Activated CD8-positive, alpha-beta memory T cell treated with anti-CD3 and anti-CD28 coated beads for 36 hours (primary cell): Measurements from ENCODE around the gene TRMT2A. TPM values are rescaled to one million over a fixed set of nuclear protein-coding genes. Genes with fewer than 3 reads are reported as not detected.

ENCODE experiments used
- CTCF ChIA-PET: fragments of 350-600 bp; sonication (Branson Sonifier 250); formaldehyde crosslinking; loops from one replicate; lab custom pipeline; 2021; ENCODE audit warnings: antibody characterized with exemption; lab: Charles Lee
- POLR2A ChIA-PET: fragments of 350-600 bp; sonication (Branson Sonifier 250); formaldehyde crosslinking; loops from one replicate; lab custom pipeline; 2021; ENCODE audit warnings: antibody characterized with exemption; lab: Charles Lee
- total RNA-seq, 2 experiments: library from RNA; stranded (reverse); gene quantifications; one replicate each; pipeline ENCODE4 v1.2.3, GENCODE V29; 2021

Gene TRMT2A
- total RNA-seq, 2 experiments from 2014 or later = 122 to 125 TPM

DNA sequence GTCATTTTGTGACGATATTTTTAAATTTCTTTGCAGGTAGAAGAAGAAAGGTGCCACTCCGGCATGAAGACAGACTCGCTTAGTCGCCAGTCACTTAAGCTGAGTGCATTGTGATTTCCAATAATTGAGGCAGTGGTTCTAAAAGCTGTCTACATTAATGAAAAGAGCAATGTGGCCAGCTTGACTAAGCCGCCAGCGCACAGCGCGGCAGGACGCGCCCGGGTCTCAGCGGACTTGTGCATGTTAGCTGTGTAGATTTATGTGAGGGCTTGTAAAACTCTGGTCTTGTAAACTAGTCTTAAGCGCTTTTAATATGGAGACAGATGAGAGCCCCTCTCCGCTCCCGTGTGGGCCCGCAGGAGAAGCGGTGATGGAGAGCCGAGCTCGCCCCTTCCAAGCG, 31.4 kb downstream of the TRMT2A start:
- POLR2A ChIA-PET = no interaction called here

DNA sequence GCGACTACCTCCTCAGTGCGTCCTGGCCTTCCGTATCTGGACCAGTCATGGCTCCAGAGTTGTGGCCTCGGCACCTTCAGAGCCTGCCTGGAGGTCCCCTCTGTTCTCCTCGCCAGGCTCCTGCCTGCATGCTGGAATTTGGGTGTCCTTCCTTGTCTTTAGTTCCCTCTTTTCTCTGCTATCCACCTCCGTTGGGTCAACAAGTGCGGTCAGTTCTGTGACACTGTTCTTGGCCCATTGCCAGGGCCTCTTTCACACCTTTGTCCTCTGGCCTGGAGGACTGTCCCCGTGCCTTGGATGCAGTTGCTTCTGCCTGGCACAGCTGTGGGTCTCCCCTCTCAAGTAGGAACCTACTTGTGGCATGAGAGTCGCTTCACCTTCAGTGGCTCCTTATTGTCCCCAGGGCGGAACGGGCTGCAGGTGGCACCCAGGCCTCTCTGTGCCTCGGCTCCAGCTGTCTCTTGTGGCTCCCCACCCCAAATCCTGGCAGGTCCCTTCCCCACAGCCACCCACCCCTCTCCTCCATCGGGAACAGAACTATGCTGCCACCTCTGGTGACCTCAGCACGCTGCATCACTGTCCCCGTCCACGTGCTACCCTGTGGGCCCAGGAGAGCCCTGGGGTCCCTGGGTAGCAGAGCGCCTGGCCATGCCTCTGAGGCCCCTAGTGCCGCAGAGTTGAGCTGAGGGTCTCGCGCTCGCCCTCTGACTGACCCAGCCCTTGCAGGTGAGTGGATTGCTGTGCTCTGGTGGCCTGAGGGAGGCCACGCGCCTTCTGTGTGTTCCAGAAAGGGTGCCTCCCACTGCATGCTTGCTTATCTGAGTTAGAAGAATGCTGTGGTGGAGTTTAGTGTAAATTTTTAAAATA, 32.2 kb downstream of the TRMT2A start:
- CTCF ChIA-PET = interaction anchor here (0.7 to 1.5 kb wide), 4 partner anchors 10 to 50 kb away, joined by 3 read pairs; no protein-coding TSS in a partner anchor
- POLR2A ChIA-PET = no interaction called here

More for the DNA sequence above, 31.4 kb downstream of the TRMT2A start:
- CTCF ChIA-PET = interaction anchor here (1.0 to 1.5 kb wide), 5 partner anchors 9 to 26 kb away, joined by 3 to 4 read pairs (median 3); no protein-coding TSS in a partner anchor

DNA sequence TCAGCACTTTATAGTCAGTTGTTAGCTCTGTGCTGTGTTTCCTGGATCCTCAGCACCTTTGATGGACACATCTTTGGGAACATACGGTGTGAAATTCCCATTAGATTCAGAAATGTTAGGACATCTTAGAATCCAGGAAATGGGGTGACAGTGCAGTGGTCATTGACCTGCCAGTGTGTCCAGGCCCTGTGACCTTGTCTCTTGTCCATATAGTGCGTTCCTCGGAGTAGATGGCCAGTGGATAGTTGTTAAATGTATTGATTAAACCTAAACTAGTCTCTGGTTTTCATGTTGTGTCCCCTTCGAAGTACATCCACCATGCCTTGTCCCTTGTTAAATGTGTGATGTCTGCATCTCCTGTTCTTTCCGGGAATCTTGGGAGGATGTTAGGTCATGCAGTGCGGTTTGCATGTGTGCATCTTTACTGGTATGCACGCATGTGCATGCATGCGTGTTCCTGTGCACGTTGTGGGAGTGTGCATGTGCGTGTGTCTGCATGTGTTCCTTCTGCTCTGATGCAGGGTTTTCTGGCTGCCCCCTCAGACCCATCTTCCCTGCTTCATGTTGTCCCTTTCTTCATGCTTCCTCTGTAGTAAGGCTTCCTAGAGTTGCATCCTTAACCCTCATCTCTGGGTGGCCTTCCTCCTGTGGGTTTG, 33.0 kb downstream of the TRMT2A start:
- CTCF ChIA-PET = interaction anchor here (1.0 kb wide), 1 partner anchor 19 kb away, joined by 3 read pairs; no protein-coding TSS in a partner anchor
- POLR2A ChIA-PET = interaction anchor here (1.6 kb wide), 1 partner anchor 28 kb away, joined by 7 read pairs; no protein-coding TSS in a partner anchor

DNA sequence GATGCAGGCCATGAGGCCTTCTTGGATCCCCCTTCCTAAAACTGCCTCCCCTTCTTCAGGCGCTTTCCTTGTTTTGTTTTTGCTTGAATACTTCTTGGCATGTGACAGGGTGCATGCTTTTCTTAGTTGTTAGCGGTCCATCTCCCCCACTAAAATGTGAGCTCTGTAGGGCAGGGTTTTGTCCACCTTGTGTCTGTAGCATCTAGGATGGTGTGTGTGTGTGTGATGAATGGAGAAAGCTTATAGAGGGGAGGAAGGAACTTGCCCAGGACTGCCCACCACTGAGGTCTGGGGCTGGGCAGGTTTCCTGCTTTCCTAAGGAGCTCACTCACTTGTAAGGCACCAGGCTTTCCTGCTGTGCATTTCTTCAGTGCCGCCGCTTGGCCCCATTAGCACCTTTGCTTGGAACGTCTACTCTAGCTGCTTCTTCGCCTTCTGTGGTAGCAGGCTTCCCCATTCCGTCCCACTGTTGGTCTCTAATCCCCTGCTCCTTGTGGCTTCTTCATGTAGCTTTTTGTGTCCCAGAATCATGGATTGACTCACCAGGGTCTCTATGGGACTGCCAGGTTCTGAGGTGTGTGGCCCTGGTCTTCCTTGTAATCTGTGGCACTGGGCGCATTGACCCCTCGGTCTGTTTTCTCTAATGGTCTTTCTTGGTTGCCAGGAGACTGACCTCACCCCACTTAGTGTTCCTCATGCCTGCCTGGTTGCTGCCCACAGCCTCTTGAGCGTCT, 33.7 kb downstream of the TRMT2A start:
- ChIA-PET CTCF (interaction anchor here (1.0 to 1.8 kb wide), 4 partner anchors 13 to 29 kb away, joined by 3 to 8 read pairs (median 3); no protein-coding TSS in a partner anchor), POLR2A (interaction anchor here (0.6 to 1.6 kb wide), 3 partner anchors 16 to 34 kb away, joined by 3 to 7 read pairs (median 4); no protein-coding TSS in a partner anchor)

DNA sequence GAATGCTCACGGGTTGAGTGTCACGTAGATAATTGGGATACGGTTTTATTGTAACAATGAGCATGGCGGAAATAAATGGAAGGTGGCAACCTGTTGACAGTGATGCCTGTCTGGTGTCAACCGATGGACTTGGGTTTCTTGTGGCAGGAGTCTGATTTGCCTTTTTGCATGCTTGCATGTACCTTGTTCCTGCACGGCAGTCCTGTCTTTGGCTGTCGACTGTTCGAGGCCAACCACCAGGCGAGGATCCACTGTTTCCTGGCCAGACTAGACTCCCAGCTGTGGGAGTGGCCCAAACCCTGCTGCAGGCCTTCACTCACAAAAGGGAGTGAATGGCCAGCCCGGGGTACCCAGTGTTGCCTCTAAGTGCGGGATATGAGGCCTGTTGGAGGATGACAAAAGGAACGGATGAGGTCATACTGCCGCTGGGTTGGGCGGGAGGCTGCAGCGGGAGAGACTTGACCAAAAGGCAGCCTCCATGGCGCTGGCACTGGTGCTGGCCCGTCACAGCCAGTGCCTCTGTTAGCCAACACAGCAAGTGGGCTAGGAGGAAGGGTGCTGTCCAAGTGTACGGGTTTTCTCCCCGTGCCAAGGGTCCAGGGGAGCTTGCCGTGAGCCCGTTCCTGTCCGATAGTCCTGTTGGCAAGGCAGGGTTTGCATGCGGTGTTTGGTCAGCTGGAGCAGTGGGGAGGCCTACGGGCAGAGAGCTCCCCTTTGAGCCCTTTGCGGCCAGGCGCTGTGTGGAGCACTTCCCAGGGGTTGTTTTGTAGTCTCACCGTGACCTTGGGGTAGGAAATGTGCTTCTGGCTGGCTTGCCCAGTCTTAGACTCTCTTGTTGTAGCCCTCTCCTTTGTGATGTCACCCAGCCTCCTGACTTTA, 36.0 kb downstream of the TRMT2A start:
- ChIA-PET POLR2A (interaction anchor here (1.2 kb wide), 1 partner anchor 35 kb away, joined by 3 read pairs; the partner anchor contains the start of gene RANBP1), CTCF (no interaction called here)

DNA sequence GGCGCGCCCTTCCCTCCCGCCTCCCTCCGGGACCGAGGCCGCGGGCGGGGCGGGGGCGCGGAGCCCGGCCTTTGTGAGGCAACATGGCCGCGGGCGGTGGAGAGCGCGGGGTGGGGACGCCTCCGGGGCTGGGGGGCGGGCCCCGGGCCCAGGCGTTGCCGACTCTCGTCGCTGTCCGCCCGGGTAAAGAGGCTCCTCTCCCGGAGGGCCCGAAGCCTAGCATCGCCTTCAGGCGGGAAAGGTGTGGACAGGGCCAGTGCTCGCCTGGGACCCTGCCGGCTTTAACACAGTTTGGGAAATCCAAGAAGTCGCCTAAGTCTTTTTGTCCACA, 36.6 kb downstream of the TRMT2A start:
- POLR2A ChIA-PET = no interaction called here
- CTCF ChIA-PET = no interaction called here

DNA sequence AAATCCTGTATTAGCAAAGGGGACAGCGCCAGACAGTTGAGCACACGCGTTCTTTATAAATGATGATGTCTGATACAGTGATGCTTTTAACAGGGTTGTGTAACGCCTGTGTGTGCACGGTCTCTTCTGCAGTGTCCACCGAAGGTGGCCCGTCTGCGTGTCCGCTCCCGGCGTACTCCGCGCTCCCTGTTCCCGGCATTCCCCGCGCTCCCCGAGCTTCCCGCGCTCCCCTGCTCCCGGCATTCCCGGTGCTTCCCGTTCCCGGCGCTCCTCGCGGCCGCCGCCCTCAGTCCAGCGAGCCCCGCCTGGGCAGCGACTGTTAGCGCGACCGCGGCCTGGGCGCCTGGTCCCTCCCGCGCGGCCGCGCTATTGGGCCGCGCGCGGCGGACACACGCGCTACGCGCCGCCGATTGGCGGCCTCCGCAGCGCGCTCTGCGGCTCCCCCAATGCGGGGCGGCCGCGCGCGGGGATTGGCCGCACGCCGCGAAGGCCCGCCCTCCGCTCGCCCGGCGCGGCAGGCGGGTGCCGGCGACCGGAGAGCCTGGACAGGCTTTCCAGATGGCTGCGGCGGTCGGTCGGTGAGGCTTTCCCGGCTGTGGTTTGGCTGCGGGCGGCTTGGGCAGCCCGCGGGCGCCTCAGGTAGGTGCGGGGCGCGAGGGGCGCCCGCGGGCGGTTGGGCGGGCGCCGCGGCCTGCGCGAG, 37.1 kb downstream of the TRMT2A start, which contains the start of gene DGCR8:
DGCR8 (plus strand) TSS at position 497 of the 700 bp plus-strand sequence. CDS start 5,723 bp downstream, outside the sequence.
- POLR2A ChIA-PET = interaction anchor here (0.8 kb wide), 1 partner anchor 58 kb away, joined by 3 read pairs; no protein-coding TSS in a partner anchor

DNA sequence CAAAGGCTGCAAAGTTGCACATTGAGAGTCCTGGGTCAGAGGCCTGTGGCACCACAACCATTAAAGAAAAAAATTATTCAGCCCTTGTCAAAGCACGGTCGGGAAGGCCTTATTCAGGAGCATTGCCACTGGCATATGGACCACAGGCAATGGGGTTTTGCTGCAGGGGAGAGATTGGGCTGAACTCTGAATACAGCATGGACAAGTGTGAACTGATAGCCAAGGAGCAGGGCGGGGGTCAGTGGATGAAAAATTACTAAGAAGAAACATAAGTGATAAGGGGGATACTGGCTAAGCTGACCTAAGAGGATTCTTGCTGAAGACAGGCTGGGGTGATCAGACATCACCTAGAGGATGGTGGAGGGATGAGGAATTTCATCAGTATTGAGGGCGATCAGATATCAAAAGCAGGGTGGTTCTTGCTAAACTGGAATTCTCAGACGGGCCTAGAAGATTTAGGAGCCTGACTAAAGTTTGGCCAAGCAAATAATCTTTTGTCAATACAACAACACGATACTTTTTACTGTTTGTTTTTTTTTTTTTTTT, 40.3 kb downstream of the TRMT2A start:
- POLR2A ChIA-PET = no interaction called here
- CTCF ChIA-PET = no interaction called here

More for the DNA sequence above, 37.1 kb downstream of the TRMT2A start, which contains the start of gene DGCR8:
- CTCF ChIA-PET = interaction anchor here (1.6 kb wide), 1 partner anchor 31 kb away, joined by 4 read pairs; no protein-coding TSS in a partner anchor

DNA sequence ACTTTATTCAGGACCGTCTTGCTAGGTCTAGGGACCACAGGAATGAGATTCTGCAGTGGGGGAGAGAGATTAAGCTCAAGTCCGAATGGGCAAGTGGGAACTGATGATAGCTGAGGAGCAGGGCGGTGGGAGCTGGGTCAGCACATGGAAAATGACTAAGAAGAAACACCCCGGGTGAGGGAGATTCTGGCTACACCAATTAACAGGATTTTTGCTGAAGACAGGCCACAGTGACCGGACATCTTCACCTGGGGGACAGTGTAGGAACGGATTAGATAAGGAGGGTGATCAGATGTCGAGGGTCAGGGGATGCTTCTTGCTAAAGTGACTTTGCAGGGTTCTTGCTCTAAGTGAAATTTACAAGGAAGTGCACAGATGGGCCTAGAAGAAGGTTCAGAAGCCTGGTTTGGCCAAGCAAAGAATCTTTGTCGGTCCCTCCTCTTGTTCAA, 45.5 kb downstream of the TRMT2A start:
- ChIA-PET CTCF (interaction anchor here (0.7 kb wide), 1 partner anchor 143 kb away, joined by 3 read pairs; no protein-coding TSS in a partner anchor), POLR2A (no interaction called here)

DNA sequence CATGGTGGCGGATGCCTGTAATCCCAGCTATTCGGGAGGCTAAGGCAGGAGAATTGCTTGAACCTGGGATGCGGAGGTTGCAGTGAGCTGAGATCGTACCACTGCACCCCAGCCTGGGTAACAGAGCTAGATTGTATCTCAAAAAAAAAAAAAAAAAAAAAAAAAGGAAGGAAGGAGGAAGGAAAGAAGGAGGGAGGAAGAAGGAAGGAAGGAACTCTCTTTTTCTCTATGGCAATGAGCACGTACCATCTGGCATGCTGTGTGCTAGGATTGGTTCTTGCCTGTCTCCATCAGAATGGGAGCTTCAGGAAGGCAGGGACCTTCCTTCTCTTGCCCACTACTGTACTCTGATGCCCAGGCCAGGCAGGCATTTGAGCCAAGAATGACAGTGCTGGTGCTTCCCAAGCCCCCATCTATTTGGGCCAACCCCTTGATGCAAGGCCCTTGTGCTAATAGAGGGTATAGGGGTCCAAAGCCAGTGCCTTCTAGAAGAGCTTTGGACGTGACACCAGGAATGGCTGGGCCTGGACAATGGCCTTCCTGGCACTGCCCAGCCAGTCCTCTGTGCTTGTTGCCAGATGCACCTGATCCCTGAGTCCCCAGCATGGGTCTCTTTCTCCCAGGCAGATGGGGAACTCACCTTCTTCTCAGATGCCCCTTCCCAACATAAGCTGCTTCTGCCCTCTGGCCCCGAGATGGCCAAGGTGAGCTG, 47.5 kb downstream of the TRMT2A start:
- ChIA-PET CTCF (no interaction called here), POLR2A (no interaction called here)

DNA sequence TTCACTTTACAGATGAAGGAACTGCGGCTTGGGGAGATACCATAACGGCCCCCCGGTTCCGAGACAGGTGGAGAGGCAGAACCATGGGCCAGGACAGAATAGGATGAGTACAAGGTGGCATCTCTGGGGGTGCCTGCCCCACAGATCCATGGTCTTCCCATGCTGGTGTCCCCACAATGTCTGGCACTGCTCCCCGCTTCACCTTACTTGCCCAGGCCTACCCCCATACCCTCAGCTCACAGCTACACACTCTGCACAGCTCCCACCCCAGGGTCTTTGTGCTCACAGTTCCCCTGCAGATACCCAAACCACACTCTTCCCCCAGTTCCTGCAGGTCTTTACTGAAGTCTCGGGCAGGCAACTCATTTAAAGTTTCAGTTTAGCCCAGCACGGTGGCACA, 48.4 kb downstream of the TRMT2A start:
- ChIA-PET CTCF (interaction anchor here (0.7 kb wide), 1 partner anchor 216 kb away, joined by 4 read pairs; no protein-coding TSS in a partner anchor), POLR2A (no interaction called here)

DNA sequence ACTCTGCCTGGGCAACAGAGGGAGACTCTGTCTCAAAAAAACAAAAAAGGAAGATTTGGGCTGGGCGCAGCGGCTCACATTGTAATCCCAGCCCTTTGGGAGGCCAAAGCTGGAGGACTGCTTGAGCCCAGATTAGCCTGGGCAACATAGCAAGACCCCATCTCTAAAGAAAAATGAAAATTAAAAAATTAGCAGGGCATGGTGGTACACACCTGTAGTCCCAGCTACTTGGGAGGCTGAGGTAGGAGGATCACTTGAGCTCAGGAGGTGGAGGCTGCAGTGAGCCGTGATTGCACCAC, 49.7 kb downstream of the TRMT2A start:
- ChIA-PET CTCF (interaction anchor here (0.8 to 1.1 kb wide), 2 partner anchors 44 to 47 kb away, joined by 3 to 4 read pairs; no protein-coding TSS in a partner anchor), POLR2A (interaction anchor here (0.6 to 0.7 kb wide), 2 partner anchors 16 to 34 kb away, joined by 4 read pairs; no protein-coding TSS in a partner anchor)

DNA sequence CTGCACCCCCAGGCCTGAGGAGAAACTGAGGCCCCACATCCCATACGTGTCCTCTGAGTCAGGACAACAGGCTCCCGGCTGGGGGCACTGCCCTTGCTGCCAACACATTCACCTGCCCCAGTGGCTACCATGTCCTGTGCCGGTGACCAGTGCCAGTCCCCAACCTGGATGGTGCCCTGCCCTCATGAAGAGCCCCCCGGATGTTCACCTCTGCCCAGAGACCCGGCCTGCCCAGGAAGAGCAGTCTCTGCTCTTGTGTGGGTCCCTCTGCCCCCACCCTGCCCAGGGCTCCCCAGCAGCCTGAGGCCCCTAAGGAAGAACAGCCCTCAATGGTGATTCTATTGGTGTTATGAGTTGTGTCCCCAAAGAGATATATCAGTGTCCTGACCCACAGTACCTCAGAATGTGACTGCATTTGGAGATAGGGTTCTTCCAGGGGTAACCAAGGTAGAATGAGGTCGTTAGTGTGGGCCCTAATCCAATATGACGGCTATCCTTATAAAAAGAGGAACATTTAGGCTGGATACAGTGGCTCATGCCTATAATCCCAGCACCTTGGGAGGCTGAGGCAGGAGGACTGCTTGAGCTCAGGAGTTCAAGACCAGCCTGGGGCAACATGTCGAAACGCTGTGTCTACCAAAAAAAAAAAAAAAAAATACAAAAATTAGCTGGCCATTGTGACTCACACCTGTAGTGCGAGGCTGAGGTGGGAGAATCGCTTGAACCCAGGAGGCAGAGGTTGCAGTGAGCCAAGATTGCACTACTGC, 50.2 kb downstream of the TRMT2A start:
- CTCF ChIA-PET = no interaction called here
- POLR2A ChIA-PET = interaction anchor here (0.7 kb wide), 1 partner anchor 34 kb away, joined by 4 read pairs; no protein-coding TSS in a partner anchor

DNA sequence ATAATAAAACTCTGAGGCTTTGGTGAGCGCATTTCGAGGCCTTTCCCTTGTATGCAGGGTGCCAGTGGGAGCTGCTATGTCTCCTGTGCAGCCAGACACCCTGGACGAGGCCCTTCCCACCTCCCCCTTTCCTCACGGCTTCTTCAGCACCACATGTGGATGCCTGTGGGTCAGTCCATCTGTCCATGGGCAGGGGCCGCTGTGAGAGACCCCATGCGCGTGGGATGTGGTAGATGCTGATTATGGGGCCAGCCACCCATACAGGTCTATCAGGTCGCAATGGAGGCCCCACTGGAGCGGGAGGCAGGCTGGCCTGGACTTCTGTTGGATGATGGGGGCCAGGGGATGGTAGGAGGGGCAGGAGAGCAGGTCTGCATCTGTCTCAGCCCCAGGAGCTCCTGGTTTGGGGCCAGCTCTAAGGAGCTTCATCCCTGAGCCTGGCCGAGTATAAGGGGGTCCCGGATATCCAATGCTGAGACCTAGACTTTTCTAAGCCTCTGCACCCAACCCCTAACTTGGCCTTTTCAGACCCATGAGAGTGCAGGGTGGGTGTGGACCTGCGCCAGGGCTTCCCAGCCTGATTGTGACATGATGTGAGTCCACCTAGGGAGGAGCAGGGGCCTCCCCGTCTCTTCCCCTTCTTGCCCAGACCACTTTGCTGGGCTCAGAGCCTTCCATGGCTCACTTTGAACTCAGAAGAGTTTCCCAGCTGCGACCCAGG, 51.0 kb downstream of the TRMT2A start:
- CTCF ChIA-PET = interaction anchor here (0.5 kb wide), 1 partner anchor 13 kb away, joined by 6 read pairs; no protein-coding TSS in a partner anchor
- POLR2A ChIA-PET = no interaction called here
